Medulla oblongata (tissue), 1 donor: ENCODE data around the gene DIO2.
A peak's percentile ranks its signal among the peaks of the same experiment; 100 is the strongest.

ENCODE experiments used
- DNase-seq: peaks from one replicate; pipeline ENCODE4 v3.0.0-alpha.2; 2015; ENCODE audit errors: extremely low spot score

The DIO2 gene

GRCh38 chr14:80211153-80212022 lies at the start of gene DIO2:
Gene DIO2 (minus strand): TSS chr14:80211504. CDS start chr14:80211472, 32 bp downstream.
- DNase-seq = peak; percentile 69

DNA sequence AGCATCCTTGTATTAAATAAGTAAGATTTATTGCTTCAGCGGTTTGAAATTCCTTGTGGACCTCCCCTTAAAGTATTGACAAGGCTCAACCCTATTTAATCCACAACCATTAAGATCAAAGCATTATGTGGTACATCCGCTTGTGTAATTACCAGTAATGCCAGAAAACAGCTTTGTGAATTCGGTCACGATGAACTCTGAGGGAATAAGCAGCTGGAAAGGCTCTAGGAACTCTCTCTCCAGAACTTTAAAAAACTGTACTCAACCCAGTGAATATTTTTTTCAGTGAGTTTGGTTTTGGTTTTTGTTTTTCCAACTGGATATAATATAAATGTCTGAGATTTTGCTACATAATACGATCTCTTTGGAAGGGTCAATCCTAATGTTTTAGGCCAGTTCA lies 49.3 kb upstream of the DIO2 start:
- no peak for DNase-seq

GRCh38 chr14:80239631-80240030 lies 28.3 kb upstream of the DIO2 start:
- no peak for DNase-seq

- DNase-seq = no peak
These were observed 25.8 kb upstream of the DIO2 start for GRCh38 chr14:80237143-80237542.

DNA sequence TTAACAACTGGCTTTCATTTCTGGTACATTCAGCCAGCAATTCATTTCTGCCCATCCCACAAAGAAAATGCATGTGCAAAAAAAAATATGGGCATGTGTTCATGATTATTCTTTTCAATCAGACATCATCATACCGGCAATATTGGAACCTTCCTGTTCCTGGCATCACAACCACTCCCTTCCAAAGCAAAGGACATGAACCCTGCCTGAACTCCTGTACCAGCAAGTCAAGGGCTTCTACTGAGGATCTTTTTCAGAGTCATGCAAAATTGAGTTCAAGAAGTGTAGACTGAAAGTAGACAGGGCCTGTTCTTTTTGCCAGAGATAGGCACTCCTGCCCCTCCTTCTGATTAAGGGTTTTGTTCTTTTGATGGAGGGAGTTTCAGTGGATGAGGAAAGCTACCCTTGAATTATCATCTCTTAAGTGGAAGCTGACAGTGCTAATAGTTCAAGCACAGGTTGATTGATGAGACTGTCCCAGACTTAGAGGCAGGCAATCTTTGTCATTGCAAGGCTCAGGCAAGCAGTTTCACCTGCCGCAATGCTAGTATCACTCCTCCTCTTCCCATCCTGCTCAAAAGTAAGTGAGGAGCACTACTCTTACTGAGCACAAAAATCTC lies 22.3 kb upstream of the DIO2 start:
- no peak for DNase-seq

GRCh38 chr14:80231702-80232101 lies 20.4 kb upstream of the DIO2 start:
- DNase-seq = no peak

DNA sequence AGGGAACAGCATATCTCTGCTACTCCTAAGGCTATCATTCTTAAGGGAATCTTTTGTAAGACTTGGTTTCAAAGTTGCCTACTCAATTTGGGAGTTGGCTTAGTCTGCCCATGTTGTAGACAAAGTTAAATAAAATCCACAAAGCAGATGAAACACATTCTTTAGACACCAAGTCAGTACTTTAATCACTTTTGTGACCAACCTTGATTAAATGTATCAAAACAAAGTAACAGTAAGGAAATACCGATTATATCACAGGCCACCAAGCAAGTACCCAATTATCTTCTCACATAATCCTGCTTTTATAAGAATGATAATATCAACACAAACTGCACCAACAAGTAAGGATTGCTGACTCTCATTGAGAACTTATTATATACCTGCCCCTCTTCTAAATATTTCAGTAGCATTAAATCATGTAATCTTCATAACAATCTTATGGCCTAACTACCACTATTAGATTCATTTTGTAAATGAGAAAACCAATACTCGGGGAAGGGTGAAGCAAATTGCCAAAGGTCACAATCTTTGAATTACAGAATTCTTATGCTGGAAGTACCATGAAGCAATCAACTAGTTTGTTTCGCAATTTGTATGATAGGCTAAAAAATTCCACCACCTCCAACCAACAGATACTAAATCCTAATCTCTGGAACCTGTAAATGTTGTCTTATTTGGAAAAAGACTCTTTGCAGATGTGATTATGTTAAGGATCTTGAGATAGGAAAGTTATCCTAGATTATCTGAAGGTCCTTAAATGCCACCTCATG lies 12.6 kb upstream of the DIO2 start:
- no peak for DNase-seq

DNA sequence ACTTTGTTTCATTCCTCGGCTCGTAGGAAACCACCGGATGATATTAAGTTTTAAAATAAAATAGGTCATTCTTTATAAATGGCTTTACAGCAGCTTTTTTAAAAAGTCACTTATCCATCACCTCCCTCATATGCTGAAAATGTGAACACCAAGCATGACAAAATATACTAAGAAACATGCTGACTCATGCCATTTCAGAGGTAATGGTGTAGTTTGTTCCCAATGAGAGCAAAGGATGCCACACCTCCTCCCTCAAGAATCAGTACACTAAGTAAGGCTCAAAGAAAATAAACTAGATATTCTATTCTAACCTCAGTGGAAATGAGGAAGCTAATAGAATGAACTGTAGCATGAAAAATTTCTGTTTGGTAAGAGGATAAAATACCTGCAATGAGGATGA lies 5.5 kb upstream of the DIO2 start:
- DNase-seq = no peak

GRCh38 chr14:80215756-80216581 lies 4.7 kb upstream of the DIO2 start:
- DNase-seq = peak; percentile 40

- no peak for DNase-seq
These were observed 3.8 kb upstream of the DIO2 start for GRCh38 chr14:80215081-80215480.

DNA sequence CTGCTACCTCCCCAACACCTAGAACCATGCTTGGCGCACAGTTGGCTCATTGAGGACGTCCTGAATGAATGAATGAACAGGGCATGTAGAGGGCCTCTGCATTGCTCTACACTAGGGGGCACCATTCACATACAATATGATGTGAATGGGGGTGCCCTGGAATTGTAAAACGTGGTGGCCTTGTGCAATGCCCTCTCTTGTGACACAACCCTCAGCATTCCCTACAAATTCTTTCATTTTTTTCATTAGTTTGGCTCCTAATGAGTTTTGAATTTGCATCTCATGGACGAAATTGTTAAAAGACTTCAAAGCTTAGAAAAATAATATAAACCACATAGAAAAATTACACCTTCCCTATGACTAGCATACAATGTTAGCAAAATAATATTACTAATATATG lies 2.3 kb upstream of the DIO2 start:
- peak; percentile 36 for DNase-seq

- no peak for DNase-seq
These were observed 706 bp upstream of the DIO2 start for GRCh38 chr14:80212023-80212397.

DNA sequence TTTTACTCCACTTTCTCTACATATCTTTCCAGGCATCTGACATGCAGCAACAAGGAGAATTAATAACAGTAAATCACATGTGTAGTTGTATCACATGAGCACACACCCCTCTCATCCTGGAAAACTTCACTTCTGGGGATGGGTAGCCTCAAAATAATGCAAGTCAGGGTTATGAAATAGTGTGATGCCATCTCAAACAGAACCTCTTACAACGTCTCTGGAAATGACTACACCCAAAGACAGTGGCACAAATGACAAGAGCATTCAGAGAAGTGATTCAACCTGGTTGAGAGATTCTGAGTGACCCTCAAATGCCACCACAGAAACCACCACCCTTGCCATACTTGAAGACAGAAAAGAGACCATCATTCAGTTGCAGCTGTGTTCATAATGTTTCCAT lies 2.8 kb downstream of the DIO2 start:
- no peak for DNase-seq

- DNase-seq = no peak
These were observed 4.8 kb downstream of the DIO2 start for GRCh38 chr14:80206351-80207080.

GRCh38 chr14:80202888-80203562 lies 8.3 kb downstream of the DIO2 start:
- DNase-seq = no peak

DNA sequence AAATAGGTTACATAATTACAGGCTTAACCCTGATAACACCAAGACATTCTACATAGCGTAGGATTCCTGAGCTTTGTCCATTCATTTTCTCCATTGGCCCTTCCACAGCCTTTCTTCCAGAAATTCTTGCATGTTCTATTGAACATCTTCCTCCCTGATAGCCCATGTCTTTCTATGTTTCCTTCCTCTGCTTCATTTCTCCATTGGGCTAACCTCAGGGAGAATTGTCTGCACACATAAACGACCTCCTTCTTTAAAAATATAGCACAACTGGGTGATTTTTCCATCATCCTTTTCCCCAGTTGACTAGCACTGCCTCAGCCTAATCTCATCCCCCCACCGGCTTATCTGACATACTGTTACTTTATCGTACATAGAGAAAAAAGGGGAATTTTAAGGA lies 11.2 kb downstream of the DIO2 start:
- DNase-seq = no peak

GRCh38 chr14:80188571-80188970 lies 22.7 kb downstream of the DIO2 start:
- no peak for DNase-seq

DNA sequence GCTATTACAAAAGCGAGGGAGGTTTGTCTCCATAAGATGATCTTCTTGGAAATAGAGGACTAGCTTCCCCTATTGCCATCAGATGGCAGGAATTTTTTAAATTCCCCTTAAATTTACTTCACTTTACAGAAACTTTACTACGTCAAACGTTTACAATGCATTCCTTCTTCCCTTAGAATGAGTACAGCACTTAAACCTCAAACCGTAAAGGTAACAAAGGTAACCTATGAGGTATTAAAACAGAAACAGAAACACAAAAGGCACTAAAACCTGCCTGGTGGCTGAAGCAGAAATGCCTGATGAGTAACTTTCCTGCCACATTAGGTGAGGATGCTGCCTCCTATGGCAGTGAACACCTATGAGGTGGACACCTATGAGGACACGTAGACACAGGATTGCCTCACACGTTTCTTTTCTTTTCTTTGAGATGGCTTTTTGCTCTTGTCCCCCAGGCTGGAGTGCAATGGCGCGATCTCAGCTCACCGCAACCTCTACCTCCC lies 25.0 kb downstream of the DIO2 start:
- DNase-seq = no peak

DNA sequence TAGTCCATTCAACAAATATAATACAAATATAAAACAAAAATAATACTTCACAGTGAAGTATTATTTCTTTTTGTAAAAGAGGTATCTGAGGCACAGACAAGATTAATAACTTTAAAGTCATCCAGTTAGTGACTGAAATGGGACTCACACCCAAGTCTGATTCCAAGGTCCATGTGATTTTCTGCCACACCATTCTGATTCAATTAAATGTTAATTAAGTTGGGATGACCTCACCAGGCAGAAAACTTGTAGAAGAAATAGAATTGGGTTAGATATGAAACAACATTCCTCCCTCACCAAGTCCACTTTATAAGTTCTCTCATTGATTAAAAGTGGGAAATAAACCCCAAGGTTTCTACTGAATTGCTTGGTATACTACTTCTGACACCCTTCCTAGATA lies 34.4 kb downstream of the DIO2 start:
- no peak for DNase-seq

GRCh38 chr14:80172375-80173051 lies 38.8 kb downstream of the DIO2 start:
- DNase-seq = no peak
